Heart left ventricle (tissue), 13 donors: ENCODE measurements around the gene VWA2.

Experiments
- POLR2A ChIP-seq, 2 donors: fragments of 450-650 bp; IDR thresholded peaks; one replicate each; pipeline ENCODE4 v1.6.1; 2017; ENCODE audit warnings: antibody characterized with exemption in 2 of 2, mild to moderate bottlenecking in 2 of 2, moderate library complexity in 2 of 2
- TF ChIP-seq, protein P1 (sequence below), 12 donors: fragments of 200-600 bp; sonication (generic) in 4 of 12; IDR thresholded peaks; one replicate each; pipeline versions ENCODE4 v1.5.0 to v1.8.0; 2018 to 2022; ENCODE audit warnings: antibody characterized with exemption in 12 of 12, mild to moderate bottlenecking in 5 of 12
- donor health status: ischemic (EF 13 %, LVEDD 7.1; RV severe dilation, severe dysfunction).
- donor health status: DM: no; HTN: yes; CAD: no.
- donor health status: DM: no; HTN: no; CAD: no.
- donor health status: ischemic (EF 25% LVEDD 6.9; RV normal size, moderate dysfunction).
- donor health status: ischemic (EF 25% LVEDD 5.7; RV mildly dilated, moderate dysfunction).
- donor health status: ischemic (EF 35%, LVEDD 5.7; RV mildly dilated, moderate dysfunction).
- donor health status: nonischemic (EF 11% LVEDD 7.7; RV severe dilation, severe dysfunction).
- donor health status: DM: yes; HTN: yes; CAD: no.
- donor health status: PGD.
- donor health status: ischemic (EF 29% LVEDD 5.4; RV normal size, mild dysfunction).
- donor health status: nonischemic (EF 23%, LVEDD 6.1; RV moderate dilation, normal function).

GRCh38 chr10:114195079-114195478, 44.0 kb upstream of the VWA2 start:
- no peak for TF ChIP-seq POLR2A (IDR thresholded peaks at IDR 0.05)
- TF ChIP-seq, protein P1, sequence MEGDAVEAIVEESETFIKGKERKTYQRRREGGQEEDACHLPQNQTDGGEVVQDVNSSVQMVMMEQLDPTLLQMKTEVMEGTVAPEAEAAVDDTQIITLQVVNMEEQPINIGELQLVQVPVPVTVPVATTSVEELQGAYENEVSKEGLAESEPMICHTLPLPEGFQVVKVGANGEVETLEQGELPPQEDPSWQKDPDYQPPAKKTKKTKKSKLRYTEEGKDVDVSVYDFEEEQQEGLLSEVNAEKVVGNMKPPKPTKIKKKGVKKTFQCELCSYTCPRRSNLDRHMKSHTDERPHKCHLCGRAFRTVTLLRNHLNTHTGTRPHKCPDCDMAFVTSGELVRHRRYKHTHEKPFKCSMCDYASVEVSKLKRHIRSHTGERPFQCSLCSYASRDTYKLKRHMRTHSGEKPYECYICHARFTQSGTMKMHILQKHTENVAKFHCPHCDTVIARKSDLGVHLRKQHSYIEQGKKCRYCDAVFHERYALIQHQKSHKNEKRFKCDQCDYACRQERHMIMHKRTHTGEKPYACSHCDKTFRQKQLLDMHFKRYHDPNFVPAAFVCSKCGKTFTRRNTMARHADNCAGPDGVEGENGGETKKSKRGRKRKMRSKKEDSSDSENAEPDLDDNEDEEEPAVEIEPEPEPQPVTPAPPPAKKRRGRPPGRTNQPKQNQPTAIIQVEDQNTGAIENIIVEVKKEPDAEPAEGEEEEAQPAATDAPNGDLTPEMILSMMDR (IDR thresholded peaks at IDR 0.05): no peak
